ENCODE data around the gene PDE11A. TPM values are rescaled to one million over a fixed set of nuclear protein-coding genes. Genes with fewer than 3 reads are reported as not detected.

PDE11A gene
- total and polyA plus RNA-seq, 2 donors from 2014 or later, result 0.58 to 0.82 TPM

DNA sequence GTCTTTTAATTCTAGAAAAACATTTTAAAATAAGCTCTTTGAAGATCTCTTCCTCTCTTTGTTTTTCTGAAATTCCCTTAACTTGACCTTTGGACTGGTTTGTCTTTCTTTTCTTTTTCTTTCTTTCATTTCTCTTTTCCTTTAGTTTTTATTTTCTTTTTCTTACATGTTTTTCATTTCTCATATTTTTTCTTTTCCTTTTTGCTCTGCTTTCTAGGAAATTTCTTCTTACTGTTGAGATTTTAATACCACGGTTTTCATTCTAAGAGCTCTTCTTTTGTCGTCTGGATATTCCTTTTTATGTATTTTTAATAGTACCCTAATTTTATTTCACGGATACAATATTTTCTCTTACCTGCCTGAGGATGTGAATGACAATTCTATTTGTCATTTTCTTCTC, 342.2 kb downstream of the PDE11A start:
- H3K9ac ChIP-seq (ENCODE audit: low read length in 3 of 3), result no peak overlapping the region
- FAIRE-seq (no peak), DNase-seq (no peak)
- H3K27me3 ChIP-seq (ENCODE audit: control insufficient read depth, insufficient read depth, low read length), result no peaks in the 10 kb centered on the region
- no peaks in the 10 kb centered on the region for H3K9me3 ChIP-seq (ENCODE audit: control insufficient read depth in 2 of 3, insufficient read depth in 1 of 3, low read length in 3 of 3)
- intact Hi-C loops (cut with DNase I), result no loop called here
- TF ChIP-seq, protein P1, sequence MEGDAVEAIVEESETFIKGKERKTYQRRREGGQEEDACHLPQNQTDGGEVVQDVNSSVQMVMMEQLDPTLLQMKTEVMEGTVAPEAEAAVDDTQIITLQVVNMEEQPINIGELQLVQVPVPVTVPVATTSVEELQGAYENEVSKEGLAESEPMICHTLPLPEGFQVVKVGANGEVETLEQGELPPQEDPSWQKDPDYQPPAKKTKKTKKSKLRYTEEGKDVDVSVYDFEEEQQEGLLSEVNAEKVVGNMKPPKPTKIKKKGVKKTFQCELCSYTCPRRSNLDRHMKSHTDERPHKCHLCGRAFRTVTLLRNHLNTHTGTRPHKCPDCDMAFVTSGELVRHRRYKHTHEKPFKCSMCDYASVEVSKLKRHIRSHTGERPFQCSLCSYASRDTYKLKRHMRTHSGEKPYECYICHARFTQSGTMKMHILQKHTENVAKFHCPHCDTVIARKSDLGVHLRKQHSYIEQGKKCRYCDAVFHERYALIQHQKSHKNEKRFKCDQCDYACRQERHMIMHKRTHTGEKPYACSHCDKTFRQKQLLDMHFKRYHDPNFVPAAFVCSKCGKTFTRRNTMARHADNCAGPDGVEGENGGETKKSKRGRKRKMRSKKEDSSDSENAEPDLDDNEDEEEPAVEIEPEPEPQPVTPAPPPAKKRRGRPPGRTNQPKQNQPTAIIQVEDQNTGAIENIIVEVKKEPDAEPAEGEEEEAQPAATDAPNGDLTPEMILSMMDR (IDR thresholded peaks at IDR 0.05; ENCODE audit: borderline replicate concordance, extremely low read depth, insufficient read depth), result no peak
- H3K27ac ChIP-seq (ENCODE audit: low read depth in 2 of 2, low read length in 2 of 2), result no peak overlapping the region
- no peaks in the 10 kb centered on the region for H3K36me3 ChIP-seq (ENCODE audit: control insufficient read depth in 2 of 3, insufficient read depth in 3 of 3, low read length in 3 of 3)
- no peak overlapping the region for H3K4me3 ChIP-seq (ENCODE audit: low read length in 3 of 3)
- H3K4me1 ChIP-seq (ENCODE audit: control insufficient read depth in 2 of 3, insufficient read depth in 2 of 3, low read depth in 1 of 3, low read length in 3 of 3), result no peaks in the 10 kb centered on the region

DNA sequence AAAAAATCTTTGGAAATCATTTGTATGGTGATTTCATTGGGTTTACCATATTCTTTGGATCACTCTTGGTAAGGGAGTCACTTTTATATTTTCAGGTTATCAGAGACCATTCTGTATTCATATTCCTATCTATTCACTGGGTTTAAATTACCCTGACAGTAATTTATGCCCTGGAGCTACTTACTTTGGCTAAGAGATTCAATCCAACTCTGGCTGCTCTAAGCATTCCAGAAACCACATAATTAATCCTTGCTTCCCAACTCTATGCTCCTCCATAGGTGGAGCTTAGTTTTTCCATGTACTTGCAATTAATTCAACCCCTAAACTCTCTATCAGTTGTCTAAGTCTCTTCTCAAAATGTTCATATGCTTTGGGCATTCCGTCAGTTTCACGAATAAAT, 343.7 kb downstream of the PDE11A start:
- H3K27ac ChIP-seq (ENCODE audit: low read depth in 2 of 2, low read length in 2 of 2), result no peak overlapping the region
- DNase-seq, result peak in 2 of 5 donors; percentile 53 to 73
- H3K4me3 ChIP-seq (ENCODE audit: low read length in 3 of 3), result no peak overlapping the region
- no peak overlapping the region for H3K9ac ChIP-seq (ENCODE audit: low read length in 3 of 3)
- no peaks in the 10 kb centered on the region for H3K36me3 ChIP-seq (ENCODE audit: control insufficient read depth in 2 of 3, insufficient read depth in 3 of 3, low read length in 3 of 3)
- TF ChIP-seq, protein P1 (IDR thresholded peaks at IDR 0.05; ENCODE audit: borderline replicate concordance, extremely low read depth, insufficient read depth), result no peak
- FAIRE-seq, result no peak
- intact Hi-C loops (cut with DNase I), result loop anchor here (10.0 kb wide), 1 partner anchor 394 kb away; no protein-coding TSS in a partner anchor
- peaks cover 3 to 4% (median 3%) of the 10 kb centered on the region in 3 donors for H3K4me1 ChIP-seq (ENCODE audit: control insufficient read depth in 2 of 3, insufficient read depth in 2 of 3, low read depth in 1 of 3, low read length in 3 of 3)
- H3K9me3 ChIP-seq (ENCODE audit: control insufficient read depth in 2 of 3, insufficient read depth in 1 of 3, low read length in 3 of 3), result no peaks in the 10 kb centered on the region
- H3K27me3 ChIP-seq (ENCODE audit: control insufficient read depth, insufficient read depth, low read length), result no peaks in the 10 kb centered on the region

DNA sequence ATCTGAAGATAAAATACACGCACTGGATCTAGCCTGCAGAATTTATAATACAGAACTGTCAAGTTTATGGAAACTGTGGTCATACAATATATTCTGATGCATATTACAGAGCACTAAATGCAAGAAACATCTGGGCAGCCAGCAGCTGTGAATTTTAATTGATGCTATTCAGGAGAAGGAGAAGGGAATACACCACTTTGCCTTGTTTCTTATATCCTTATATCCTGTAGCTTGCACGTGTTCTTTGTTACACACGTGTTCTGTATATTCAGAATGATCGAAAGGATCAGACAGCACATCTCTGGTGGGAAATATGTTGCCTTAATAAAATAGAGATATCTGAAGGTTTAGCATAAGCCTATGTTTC, 344.2 kb downstream of the PDE11A start:
- DNase-seq, result no peak
- TF ChIP-seq, protein P1 (IDR thresholded peaks at IDR 0.05; ENCODE audit: borderline replicate concordance, extremely low read depth, insufficient read depth), result no peak
- Histone ChIP-seq H3K4me1 (ENCODE audit: control insufficient read depth in 2 of 3, insufficient read depth in 2 of 3, low read depth in 1 of 3, low read length in 3 of 3) (peaks cover 3 to 4% (median 3%) of the 10 kb centered on the region in 3 donors), H3K4me3 (ENCODE audit: low read length in 3 of 3) (no peak overlapping the region), H3K27ac (ENCODE audit: low read depth in 2 of 2, low read length in 2 of 2) (no peak overlapping the region), H3K9me3 (ENCODE audit: control insufficient read depth in 2 of 3, insufficient read depth in 1 of 3, low read length in 3 of 3) (no peaks in the 10 kb centered on the region), H3K36me3 (ENCODE audit: control insufficient read depth in 2 of 3, insufficient read depth in 3 of 3, low read length in 3 of 3) (no peaks in the 10 kb centered on the region), H3K9ac (ENCODE audit: low read length in 3 of 3) (no peak overlapping the region), H3K27me3 (ENCODE audit: control insufficient read depth, insufficient read depth, low read length) (no peaks in the 10 kb centered on the region)
- intact Hi-C loops (cut with DNase I), result loop anchor here (10.0 kb wide), 1 partner anchor 394 kb away; no protein-coding TSS in a partner anchor
- FAIRE-seq, result no peak

Data from kidney (tissue), 14 donors.